Anterior cingulate cortex (tissue), 58 donors: ENCODE results near the gene CENPP.
A peak's percentile ranks its signal among the peaks of the same experiment; 100 is the strongest.

Source experiments
- DNase-seq, 58 donors: peaks; one replicate each; lab custom pipeline; 2025; lab: John Stamatoyannopoulos, UW

The CENPP gene

GRCh38 chr9:92647671-92648473 is 322.1 kb downstream of the CENPP start:
- no peak for DNase-seq

GRCh38 chr9:92648474-92648971 is 322.8 kb downstream of the CENPP start:
- peak in 1 of 58 donors; percentile 24 for DNase-seq

- no peak for DNase-seq
These were observed 323.3 kb downstream of the CENPP start for GRCh38 chr9:92649007-92649406.

- DNase-seq = no peak
These were observed 324.5 kb downstream of the CENPP start for GRCh38 chr9:92650296-92650695.

- peak in 8 of 58 donors; percentile 3 to 52 (median 14) for DNase-seq
These were observed 325.3 kb downstream of the CENPP start for GRCh38 chr9:92650839-92651621.

- DNase-seq = no peak
These were observed 326.7 kb downstream of the CENPP start for GRCh38 chr9:92652461-92652860.

GRCh38 chr9:92654481-92655301 is 328.9 kb downstream of the CENPP start:
- DNase-seq = no peak

- DNase-seq = no peak
These were observed 329.6 kb downstream of the CENPP start for GRCh38 chr9:92655366-92655765.

- no peak for DNase-seq
These were observed 330.3 kb downstream of the CENPP start for GRCh38 chr9:92655896-92656536.

- DNase-seq = no peak
These were observed 330.8 kb downstream of the CENPP start for GRCh38 chr9:92656537-92656925.

- no peak for DNase-seq
These were observed 331.7 kb downstream of the CENPP start for GRCh38 chr9:92657296-92658094.

GRCh38 chr9:92658176-92658575 is 332.4 kb downstream of the CENPP start:
- no peak for DNase-seq

GRCh38 chr9:92658611-92659010 is 332.9 kb downstream of the CENPP start:
- DNase-seq = no peak

- DNase-seq = no peak
These were observed 333.8 kb downstream of the CENPP start for GRCh38 chr9:92659601-92660000.

- peak in 9 of 58 donors; percentile 3 to 44 (median 17) for DNase-seq
These were observed 334.5 kb downstream of the CENPP start for GRCh38 chr9:92660266-92660665.

- DNase-seq = no peak
These were observed 335.4 kb downstream of the CENPP start for GRCh38 chr9:92661127-92661526.

GRCh38 chr9:92661743-92662142 is 336.0 kb downstream of the CENPP start:
- DNase-seq = no peak

GRCh38 chr9:92663126-92663525 is 337.4 kb downstream of the CENPP start:
- DNase-seq = no peak

GRCh38 chr9:92663951-92664350 is 338.2 kb downstream of the CENPP start:
- DNase-seq = no peak
